H9 (cell line): ENCODE results near the gene DNAJB11. TPM values are rescaled to one million over a fixed set of nuclear protein-coding genes. Genes with fewer than 3 reads are reported as not detected.

ENCODE experiments used
- DNase-seq: peaks from one replicate; pipeline ENCODE4 v3.0.0-alpha.2; 2017
- H2AFZ ChIP-seq: one replicate; pipeline ENCODE4 v1.6.1; 2013; ENCODE audit warnings: mild to moderate bottlenecking, low read length, control low read depth, moderate library complexity
- H2AK5ac ChIP-seq: 2 replicates; pipeline ENCODE4 v1.6.1; 2013; ENCODE audit warnings: low read length, control low read depth, mixed read lengths; ENCODE audit not compliant: insufficient read length
- H2BK120ac ChIP-seq: one replicate; pipeline ENCODE4 v1.6.1; 2013; ENCODE audit warnings: low read depth, mild to moderate bottlenecking, low read length, control low read depth, inconsistent platforms; ENCODE audit not compliant: poor library complexity, severe bottlenecking
- H2BK12ac ChIP-seq: 2 replicates; pipeline ENCODE4 v1.6.1; 2013; ENCODE audit warnings: low read length, control low read depth, mixed read lengths, low read depth; ENCODE audit not compliant: insufficient read length
- H2BK15ac ChIP-seq: 2 replicates; pipeline ENCODE4 v1.6.1; 2013; ENCODE audit warnings: low read depth, low read length, control low read depth
- H2BK20ac ChIP-seq: one replicate; pipeline ENCODE4 v1.6.1; 2013; ENCODE audit warnings: low read depth, mild to moderate bottlenecking, low read length, control low read depth, inconsistent platforms; ENCODE audit not compliant: poor library complexity, severe bottlenecking
- H2BK5ac ChIP-seq: 2 replicates; pipeline ENCODE4 v1.6.1; 2013; ENCODE audit warnings: low read length, control low read depth, mixed read lengths; ENCODE audit not compliant: insufficient read length
- H3K14ac ChIP-seq: 2 replicates; pipeline ENCODE4 v1.6.1; 2013; ENCODE audit warnings: low read length, control low read depth; ENCODE audit not compliant: insufficient read depth
- H3K18ac ChIP-seq: 2 replicates; pipeline ENCODE4 v1.6.1; 2013; ENCODE audit warnings: low read depth, mild to moderate bottlenecking, mixed read lengths, low read length, control low read depth; ENCODE audit not compliant: insufficient read length
- H3K23ac ChIP-seq: 2 replicates; pipeline ENCODE4 v1.6.1; 2013; ENCODE audit warnings: low read length, control low read depth, mixed read lengths, low read depth; ENCODE audit not compliant: insufficient read length
- H3K23me2 ChIP-seq: 2 replicates; pipeline ENCODE4 v1.6.1; 2013; ENCODE audit warnings: low read depth, mild to moderate bottlenecking, mixed read lengths, low read length, control low read depth; ENCODE audit not compliant: insufficient read length, poor library complexity, severe bottlenecking
- H3K27ac ChIP-seq: 2 replicates; pipeline ENCODE4 v1.5.1; 2013; ENCODE audit warnings: low read length, control low read depth, mixed read lengths, low read depth; ENCODE audit not compliant: insufficient read length
- H3K27me3 ChIP-seq: 2 replicates; pipeline ENCODE4 v1.6.1; 2013; ENCODE audit warnings: low read length, control low read depth, inconsistent platforms; ENCODE audit not compliant: insufficient read depth
- H3K4ac ChIP-seq: 2 replicates; pipeline ENCODE4 v1.6.1; 2013; ENCODE audit warnings: low read depth, mild to moderate bottlenecking, control low read depth, inconsistent platforms, low read length, moderate library complexity
- H3K4me1 ChIP-seq: 2 replicates; pipeline ENCODE4 v1.6.1; 2013; ENCODE audit warnings: low read length, control low read depth, inconsistent platforms; ENCODE audit not compliant: insufficient read depth
- H3K4me2 ChIP-seq: 2 replicates; pipeline ENCODE4 v1.6.1; 2013; ENCODE audit warnings: low read length, control low read depth, mixed read lengths; ENCODE audit not compliant: insufficient read length, insufficient read depth
- H3K56ac ChIP-seq: 2 replicates; pipeline ENCODE4 v1.6.1; 2013; ENCODE audit warnings: low read depth, mild to moderate bottlenecking, mixed read lengths, low read length, control low read depth; ENCODE audit not compliant: insufficient read length
- H3K79me1 ChIP-seq: 2 replicates; pipeline ENCODE4 v1.6.1; 2013; ENCODE audit warnings: low read depth, mild to moderate bottlenecking, moderate library complexity, low read length, control low read depth, inconsistent platforms; ENCODE audit not compliant: insufficient read depth, poor library complexity, severe bottlenecking
- H3K79me2 ChIP-seq: 2 replicates; pipeline ENCODE4 v1.6.1; 2013; ENCODE audit warnings: low read length, control low read depth, inconsistent platforms; ENCODE audit not compliant: insufficient read depth
- H3K9ac ChIP-seq: 2 replicates; pipeline ENCODE4 v1.6.1; 2013; ENCODE audit warnings: low read length, control low read depth, mixed read lengths; ENCODE audit not compliant: insufficient read length; ENCODE audit errors: extremely low read depth
- H3K9me3 ChIP-seq: one replicate; pipeline ENCODE4 v1.6.1; 2013; ENCODE audit warnings: low read depth, low read length, inconsistent platforms; ENCODE audit not compliant: control insufficient read depth
- H3T11ph ChIP-seq: one replicate; pipeline ENCODE4 v1.6.1; 2013; ENCODE audit warnings: mild to moderate bottlenecking, low read length, control low read depth, inconsistent platforms
- H4K20me1 ChIP-seq: one replicate; pipeline ENCODE4 v1.6.1; 2013; ENCODE audit not compliant: control insufficient read depth, insufficient read length, insufficient read depth
- H4K5ac ChIP-seq: 2 replicates; pipeline ENCODE4 v1.6.1; 2013; ENCODE audit warnings: low read depth, mild to moderate bottlenecking, mixed read lengths, low read length, control low read depth; ENCODE audit not compliant: insufficient read length
- H4K8ac ChIP-seq: replicated peaks from 2 replicates; pipeline ENCODE4 v1.6.1; 2013; ENCODE audit warnings: low read length, control low read depth, mixed read lengths, low read depth; ENCODE audit not compliant: insufficient read length
- H4K91ac ChIP-seq: 2 replicates; pipeline ENCODE4 v1.6.1; 2013; ENCODE audit warnings: low read depth, mild to moderate bottlenecking, moderate library complexity, mixed read lengths, low read length, control low read depth; ENCODE audit not compliant: insufficient read length
- H3K27ac Mint-ChIP-seq, 3 experiments: 2 replicates in 2 of 3; 3 replicates in 1 of 3; pipeline ENCODE4 v1.8.0; 2020 to 2021; ENCODE audit warnings: mixed read lengths in 3 of 3, mild to moderate bottlenecking in 1 of 3, moderate library complexity in 1 of 3
- H3K27me3 Mint-ChIP-seq: 2 replicates; pipeline ENCODE4 v1.8.0; 2021; ENCODE audit warnings: low read depth, mild to moderate bottlenecking, moderate library complexity, mixed read lengths
- H3K36me3 Mint-ChIP-seq, 3 experiments: 2 replicates in 2 of 3; 3 replicates in 1 of 3; pipeline ENCODE4 v1.8.0; 2020 to 2021; ENCODE audit warnings: low read depth in 3 of 3, mixed read lengths in 3 of 3; ENCODE audit not compliant: insufficient read depth in 1 of 3
- H3K4me1 Mint-ChIP-seq, 2 experiments: 2 replicates each; pipeline ENCODE4 v1.8.0; 2020; ENCODE audit warnings: mixed read lengths in 2 of 2
- H3K4me3 Mint-ChIP-seq, 2 experiments: 2 replicates in 1 of 2; 3 replicates in 1 of 2; pipeline ENCODE4 v1.8.0; 2020 to 2021; ENCODE audit warnings: mild to moderate bottlenecking in 2 of 2, mixed read lengths in 2 of 2, moderate library complexity in 1 of 2
- H3K9me3 Mint-ChIP-seq, 2 experiments: 2 replicates in 1 of 2; 3 replicates in 1 of 2; pipeline ENCODE4 v1.8.0; 2020; ENCODE audit warnings: mild to moderate bottlenecking in 2 of 2, mixed read lengths in 2 of 2, moderate library complexity in 1 of 2
- total RNA-seq: library from RNA; stranded (reverse); gene quantifications from 2 replicates; pipeline ENCODE4 v1.2.1, GENCODE V29; 2021
- TF ChIP-seq, protein P1 (sequence below): fragments of 200-600 bp; sonication (generic); conservative IDR thresholded peaks from 3 replicates; pipeline ENCODE4 v1.8.0; 2021; ENCODE audit warnings: antibody characterized with exemption, mild to moderate bottlenecking

DNAJB11 gene
- total RNA-seq, 1 experiment from 2014 or later: 61.2 TPM

DNA sequence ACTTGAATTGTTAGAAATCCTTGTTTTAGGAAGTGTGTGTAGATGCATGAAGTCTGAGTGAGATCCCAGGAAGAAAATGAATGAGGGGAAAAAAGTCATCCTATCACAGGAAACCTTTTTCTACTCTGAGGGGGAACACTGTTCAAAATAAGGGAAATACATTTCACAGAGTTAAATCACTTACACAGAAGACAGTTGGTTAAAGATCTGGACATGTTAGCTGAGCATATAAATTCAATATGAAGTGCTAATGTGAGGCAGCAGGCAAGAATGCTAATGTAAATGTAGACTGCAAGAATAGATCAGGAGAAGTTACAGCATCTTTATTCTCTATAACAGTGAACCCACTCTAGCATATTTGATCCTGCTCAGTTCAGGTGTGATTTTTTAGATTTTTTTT lies 5.9 kb upstream of the DNAJB11 start:
- no peak overlapping the region for H2BK15ac ChIP-seq
- no peak overlapping the region for H3T11ph ChIP-seq
- H3K23me2 ChIP-seq: peaks cover under 1% of the 10 kb centered on the region
- no peaks in the 10 kb centered on the region for H3K9me3 ChIP-seq
- no peak overlapping the region for H2BK5ac ChIP-seq
- H2BK20ac ChIP-seq: no peak overlapping the region
- H3K27me3 ChIP-seq: no peaks in the 10 kb centered on the region
- H3K56ac ChIP-seq: no peak overlapping the region
- H3K23ac ChIP-seq: no peak overlapping the region
- H3K79me2 ChIP-seq: peaks cover 2% of the 10 kb centered on the region; the same call in 1 of the 2 replicates
- no peak overlapping the region for H4K91ac ChIP-seq
- Mint-ChIP-seq H3K9me3 (no peaks in the 10 kb centered on the region), H3K36me3 (no peaks in the 10 kb centered on the region; a peak in 1 of 7 replicates), H3K4me3 (no peak overlapping the region), H3K27ac (no peak overlapping the region), H3K27me3 (no peaks in the 10 kb centered on the region), H3K4me1 (peaks cover 14 to 17% of the 10 kb centered on the region in 2 experiments)
- H4K8ac ChIP-seq: no peak overlapping the region
- H2BK12ac ChIP-seq: no peak overlapping the region
- H3K14ac ChIP-seq: no peak overlapping the region
- H4K5ac ChIP-seq: no peak overlapping the region
- H4K20me1 ChIP-seq: no peaks in the 10 kb centered on the region
- H3K4me2 ChIP-seq: no peak overlapping the region
- H3K79me1 ChIP-seq: no peaks in the 10 kb centered on the region
- no peak overlapping the region for H2BK120ac ChIP-seq
- H3K4me1 ChIP-seq: no peaks in the 10 kb centered on the region
- no peak for DNase-seq
- no peak overlapping the region for H2AFZ ChIP-seq
- no peak overlapping the region for H3K9ac ChIP-seq
- H2AK5ac ChIP-seq: no peak overlapping the region
- no peak overlapping the region for H3K4ac ChIP-seq
- no peak overlapping the region for H3K27ac ChIP-seq
- TF ChIP-seq, protein P1, sequence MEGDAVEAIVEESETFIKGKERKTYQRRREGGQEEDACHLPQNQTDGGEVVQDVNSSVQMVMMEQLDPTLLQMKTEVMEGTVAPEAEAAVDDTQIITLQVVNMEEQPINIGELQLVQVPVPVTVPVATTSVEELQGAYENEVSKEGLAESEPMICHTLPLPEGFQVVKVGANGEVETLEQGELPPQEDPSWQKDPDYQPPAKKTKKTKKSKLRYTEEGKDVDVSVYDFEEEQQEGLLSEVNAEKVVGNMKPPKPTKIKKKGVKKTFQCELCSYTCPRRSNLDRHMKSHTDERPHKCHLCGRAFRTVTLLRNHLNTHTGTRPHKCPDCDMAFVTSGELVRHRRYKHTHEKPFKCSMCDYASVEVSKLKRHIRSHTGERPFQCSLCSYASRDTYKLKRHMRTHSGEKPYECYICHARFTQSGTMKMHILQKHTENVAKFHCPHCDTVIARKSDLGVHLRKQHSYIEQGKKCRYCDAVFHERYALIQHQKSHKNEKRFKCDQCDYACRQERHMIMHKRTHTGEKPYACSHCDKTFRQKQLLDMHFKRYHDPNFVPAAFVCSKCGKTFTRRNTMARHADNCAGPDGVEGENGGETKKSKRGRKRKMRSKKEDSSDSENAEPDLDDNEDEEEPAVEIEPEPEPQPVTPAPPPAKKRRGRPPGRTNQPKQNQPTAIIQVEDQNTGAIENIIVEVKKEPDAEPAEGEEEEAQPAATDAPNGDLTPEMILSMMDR: no peak
- H3K18ac ChIP-seq: no peak overlapping the region
